GM19239 (cell line): Measurements from ENCODE around the gene TECPR2.

Experiments used
- DNase-seq: peaks from one replicate; pipeline ENCODE4 v3.0.0; 2011; ENCODE audit warnings: low spot score; ENCODE audit not compliant: insufficient read length
- FAIRE-seq: peaks from 2 replicates; lab custom pipeline; 2011; peaks lifted over from hg19 to GRCh38; lab: Jason Lieb, UNC

The TECPR2 gene

GRCh38 chr14:102457509-102457908 is 94.8 kb downstream of the TECPR2 start:
- FAIRE-seq: no peak
- no peak for DNase-seq

GRCh38 chr14:102461490-102462338 is 99.0 kb downstream of the TECPR2 start:
- FAIRE-seq (no peak), DNase-seq (no peak)

- FAIRE-seq (no peak), DNase-seq (no peak)
Measured at GRCh38 chr14:102462391-102462790, 99.7 kb downstream of the TECPR2 start.

- DNase-seq: no peak
- no peak for FAIRE-seq
Measured at GRCh38 chr14:102464006-102464405, 101.3 kb downstream of the TECPR2 start.

GRCh38 chr14:102464846-102465341 is 102.2 kb downstream of the TECPR2 start:
- FAIRE-seq (no peak), DNase-seq (no peak)

- no peak for DNase-seq
- FAIRE-seq: no peak
Measured at GRCh38 chr14:102469261-102469660, 106.5 kb downstream of the TECPR2 start.

GRCh38 chr14:102471921-102472790 is 109.4 kb downstream of the TECPR2 start:
- no peak for FAIRE-seq
- no peak for DNase-seq

- no peak for DNase-seq
- FAIRE-seq: no peak
Measured at GRCh38 chr14:102472791-102473150, 110.0 kb downstream of the TECPR2 start.

GRCh38 chr14:102473559-102473958 is 110.8 kb downstream of the TECPR2 start:
- no peak for FAIRE-seq
- no peak for DNase-seq

- DNase-seq (no peak), FAIRE-seq (no peak)
Measured at GRCh38 chr14:102474934-102475333, 112.2 kb downstream of the TECPR2 start.

GRCh38 chr14:102479107-102479506 is 116.4 kb downstream of the TECPR2 start:
- no peak for FAIRE-seq
- no peak for DNase-seq

GRCh38 chr14:102479777-102480176 is 117.0 kb downstream of the TECPR2 start:
- no peak for DNase-seq
- no peak for FAIRE-seq

GRCh38 chr14:102481371-102481770 is 118.6 kb downstream of the TECPR2 start:
- no peak for FAIRE-seq
- no peak for DNase-seq

- no peak for DNase-seq
- no peak for FAIRE-seq
Measured at GRCh38 chr14:102481791-102482238, 119.1 kb downstream of the TECPR2 start.

- no peak for DNase-seq
- no peak for FAIRE-seq
Measured at GRCh38 chr14:102484316-102484715, 121.6 kb downstream of the TECPR2 start.

GRCh38 chr14:102485693-102486512 is 123.2 kb downstream of the TECPR2 start:
- FAIRE-seq (no peak), DNase-seq (no peak)

GRCh38 chr14:102486513-102487203 is 123.9 kb downstream of the TECPR2 start:
- no peak for DNase-seq
- FAIRE-seq: no peak

GRCh38 chr14:102487204-102487577 is 124.5 kb downstream of the TECPR2 start:
- FAIRE-seq (no peak), DNase-seq (no peak)

- DNase-seq: no peak
- FAIRE-seq: no peak
Measured at GRCh38 chr14:102490456-102490855, 127.7 kb downstream of the TECPR2 start.

- FAIRE-seq: no peak
- DNase-seq: no peak
Measured at GRCh38 chr14:102491366-102491765, 128.6 kb downstream of the TECPR2 start.
